ENCODE data around the gene UCN3.

GRCh38 chr10:5376450-5376849, 11.7 kb downstream of the UCN3 start:
- no peak for TF ChIP-seq CTCF (IDR thresholded peaks at IDR 0.05; ENCODE audit: poor library complexity)
- TF ChIP-seq EZH2phosphoT487 (IDR thresholded peaks at IDR 0.05; ENCODE audit: low read depth, severe bottlenecking, unreplicated experiment): no peak
- TF ChIP-seq EZH2 (IDR thresholded peaks at IDR 0.05; ENCODE audit: borderline replicate concordance): no peak
